GM18517 (cell line): Measurements from ENCODE around the gene NRG2.

ENCODE experiments used
- ATAC-seq: cut with Tn5 transposase; IDR thresholded peaks from one replicate; pipeline ENCODE4 v1.9.1; 2021; ENCODE audit warnings: mild to moderate bottlenecking, moderate library complexity; ENCODE audit not compliant: unreplicated experiment

The NRG2 gene

DNA sequence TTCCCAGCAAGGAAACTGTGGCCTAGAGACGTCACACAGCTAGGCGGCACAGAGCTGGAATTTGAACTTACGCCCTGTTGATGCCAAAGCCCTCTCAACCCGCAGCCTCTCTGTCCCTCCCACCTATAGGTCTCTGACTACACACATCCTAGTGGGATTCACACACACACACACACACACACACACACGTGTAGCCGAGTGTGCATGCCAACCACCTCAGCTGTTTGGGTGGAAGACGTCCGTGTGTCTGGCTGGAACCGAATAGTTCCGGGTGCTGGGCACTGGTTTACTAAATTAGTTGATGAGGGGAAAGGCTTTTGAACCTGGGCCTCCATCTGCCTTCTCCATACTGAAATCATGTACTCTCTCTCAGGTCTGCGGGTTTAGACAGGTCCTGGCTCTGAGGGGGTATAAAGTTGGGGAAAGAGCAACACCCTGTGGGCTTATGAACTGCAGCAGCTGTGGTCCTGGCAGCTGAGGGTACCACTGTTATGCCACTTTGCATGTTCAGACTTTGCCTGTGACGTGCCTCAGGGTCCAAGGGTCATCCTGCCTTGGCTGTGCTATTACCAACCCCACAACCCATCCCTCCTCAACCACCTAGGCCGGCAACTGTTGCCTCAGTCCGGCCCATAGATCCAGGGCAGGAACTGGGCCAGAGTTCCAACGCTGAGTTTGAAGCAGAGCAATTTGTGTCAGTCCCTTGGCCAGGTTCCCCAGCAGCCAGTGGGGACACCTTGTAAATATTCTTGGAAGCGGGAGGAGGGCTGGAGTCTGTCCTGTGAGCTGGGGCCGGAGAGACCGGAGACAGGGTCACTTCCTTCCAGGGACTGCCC, 197.0 kb downstream of the NRG2 start:
- ATAC-seq, result no peak

- no peak for ATAC-seq
Observed at GRCh38 chr5:139844472-139845145, 198.5 kb downstream of the NRG2 start.

DNA sequence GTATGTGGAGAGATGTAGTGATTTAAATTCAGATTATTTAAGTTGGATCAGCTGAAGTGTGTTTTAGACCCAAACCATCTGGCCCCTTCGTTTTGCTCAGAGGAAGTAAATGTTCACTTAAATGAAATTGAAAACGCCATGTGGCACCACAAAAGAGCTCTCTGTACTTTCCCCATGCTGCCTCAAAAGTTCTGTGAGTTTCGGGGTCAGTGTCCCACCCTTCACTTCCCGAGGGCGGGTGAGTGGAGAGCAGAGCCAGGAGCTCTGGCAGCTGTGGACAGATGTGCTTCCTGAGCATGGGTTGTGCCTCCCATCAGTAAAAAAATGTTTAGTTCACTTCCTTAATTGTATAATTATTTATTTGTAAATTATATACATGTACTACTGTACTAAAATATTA, 199.1 kb downstream of the NRG2 start:
- no peak for ATAC-seq

GRCh38 chr5:139842321-139842720, 200.8 kb downstream of the NRG2 start:
- no peak for ATAC-seq

DNA sequence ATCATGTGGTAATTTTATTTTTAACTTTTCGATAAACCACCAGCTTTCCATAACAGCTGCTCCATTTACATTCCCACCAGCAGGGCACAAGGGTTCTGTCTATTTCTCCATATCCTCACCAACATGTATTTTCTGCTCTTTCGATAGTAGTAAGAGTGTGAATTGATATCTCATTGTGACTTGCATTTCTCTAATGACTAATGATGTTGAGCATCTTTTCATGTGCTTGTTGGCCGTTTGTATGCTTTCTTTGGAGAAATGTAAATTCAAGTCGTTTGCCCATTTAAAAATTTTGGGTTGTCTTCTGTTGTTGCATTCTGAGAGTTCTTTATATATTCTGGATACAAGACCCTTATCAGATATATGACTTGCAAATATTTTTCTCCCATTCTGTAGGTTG, 201.6 kb downstream of the NRG2 start:
- no peak for ATAC-seq

GRCh38 chr5:139839918-139840317, 203.2 kb downstream of the NRG2 start:
- no peak for ATAC-seq

- no peak for ATAC-seq
Observed at GRCh38 chr5:139839232-139839815, 203.8 kb downstream of the NRG2 start.

DNA sequence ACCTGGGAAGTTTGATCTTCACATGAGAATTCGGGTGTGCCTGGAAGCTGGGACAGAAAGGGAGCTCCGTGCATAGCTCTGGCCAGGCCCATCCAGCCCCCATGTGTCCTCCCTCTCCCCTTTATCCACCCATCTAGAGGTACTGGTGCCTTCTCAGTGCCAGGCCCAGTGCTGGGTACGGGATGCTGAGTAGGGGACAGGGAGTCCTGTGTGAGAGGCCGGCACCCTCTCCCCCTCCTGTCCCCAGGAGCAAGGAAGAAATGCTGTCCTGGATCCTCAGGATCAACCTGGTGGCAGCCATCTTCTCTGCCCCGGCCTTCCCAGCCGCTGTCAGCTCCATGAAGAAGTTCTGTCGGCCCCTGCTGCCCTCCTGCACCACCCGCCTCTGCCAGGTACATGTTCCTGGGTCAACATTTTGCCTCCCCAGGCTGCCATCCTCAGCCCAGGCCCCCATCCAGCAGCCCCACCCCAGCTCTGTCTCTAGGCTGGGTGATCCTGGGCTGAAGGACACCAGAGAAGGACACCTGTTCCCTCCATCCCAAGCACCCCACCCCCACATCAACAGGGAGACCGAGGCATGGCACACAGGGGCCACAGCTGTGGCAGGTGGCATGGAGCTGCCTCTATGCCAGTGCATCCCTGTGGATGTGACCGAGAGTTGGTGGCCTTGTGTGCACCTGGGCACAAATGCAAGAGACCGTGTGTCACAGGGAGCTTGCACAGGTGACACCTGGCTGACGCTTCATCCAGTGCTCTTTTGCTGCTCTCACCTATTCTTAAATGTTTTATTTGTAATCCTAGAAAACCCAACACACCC, 204.5 kb downstream of the NRG2 start:
- no peak for ATAC-seq

GRCh38 chr5:139837711-139838380, 205.3 kb downstream of the NRG2 start:
- no peak for ATAC-seq

- ATAC-seq, result no peak
Observed at GRCh38 chr5:139836469-139837208, 206.5 kb downstream of the NRG2 start.

DNA sequence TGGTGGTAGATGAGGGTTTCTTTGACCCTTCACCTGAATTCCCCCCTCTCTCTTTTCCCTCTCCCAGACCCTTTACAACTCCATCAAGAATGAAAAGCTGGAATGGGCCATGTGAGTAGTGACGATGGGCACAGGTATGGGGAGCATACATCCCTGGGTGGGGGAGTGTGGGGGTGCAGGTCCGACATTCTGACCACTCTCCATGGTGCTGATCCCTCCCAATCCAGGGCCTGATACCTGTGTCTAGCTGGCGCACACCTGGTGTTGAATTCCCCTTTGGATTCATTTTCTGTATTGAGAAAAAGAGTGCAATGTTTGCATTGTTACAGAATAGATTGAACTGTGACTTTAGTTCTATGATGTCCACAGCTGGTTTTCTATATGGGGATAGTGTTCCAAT, 207.4 kb downstream of the NRG2 start:
- ATAC-seq, result no peak

DNA sequence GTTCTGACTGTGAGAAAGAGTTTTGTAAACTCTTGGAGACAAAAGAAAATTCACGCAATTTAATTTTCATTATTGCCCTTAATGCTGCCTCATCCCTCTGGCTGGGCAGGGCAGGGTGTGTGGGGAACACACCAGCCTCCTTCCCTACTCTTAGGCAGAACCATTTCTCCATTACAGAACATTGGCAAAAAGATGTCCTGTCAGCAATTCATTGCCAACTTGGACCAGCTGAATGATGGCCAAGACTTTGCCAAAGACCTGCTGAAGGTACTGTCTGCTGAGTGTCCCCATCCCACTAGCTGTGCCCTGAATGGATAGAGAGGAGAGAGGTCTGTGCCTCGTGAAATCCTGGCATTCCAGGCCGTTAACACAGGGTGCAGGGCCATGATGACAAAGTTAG, 209.6 kb downstream of the NRG2 start:
- ATAC-seq, result no peak

DNA sequence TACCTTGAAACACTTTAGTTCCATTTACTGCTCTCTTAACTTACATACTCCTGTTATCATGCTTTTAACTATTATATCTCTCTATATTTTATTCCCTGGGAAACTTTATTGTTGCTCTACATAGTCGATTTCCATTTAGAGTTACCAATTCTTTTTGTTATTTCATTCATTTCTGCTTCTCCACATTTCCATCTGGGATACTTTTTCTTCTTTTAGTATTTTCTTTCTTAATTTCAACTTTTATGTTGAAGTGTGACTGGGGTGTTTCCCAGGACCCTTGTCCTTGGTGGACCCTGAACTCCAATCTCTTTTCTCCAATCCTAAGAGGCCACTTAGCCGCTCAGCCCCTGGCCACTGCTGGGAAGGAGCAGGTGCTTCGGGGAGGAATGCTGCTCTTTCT, 211.5 kb downstream of the NRG2 start:
- ATAC-seq, result no peak

DNA sequence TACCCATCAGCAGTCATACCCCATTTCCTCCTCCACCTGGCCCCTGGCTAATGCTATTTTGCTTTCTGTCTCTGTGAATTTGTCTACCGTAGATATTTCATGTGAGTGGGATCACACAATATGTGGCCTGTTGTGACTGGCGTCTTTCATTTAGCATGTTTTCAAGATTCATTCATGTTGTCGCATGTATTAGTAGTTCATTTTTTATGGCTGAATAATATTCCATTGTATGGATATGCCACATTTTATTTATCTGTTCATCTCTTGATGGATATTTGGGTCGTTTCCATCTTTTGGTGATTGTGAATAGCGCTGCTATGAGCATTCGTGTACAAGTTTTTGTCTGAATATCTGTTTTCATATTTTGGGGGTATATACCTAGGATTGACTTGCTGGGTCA, 213.6 kb downstream of the NRG2 start:
- ATAC-seq, result no peak

- ATAC-seq, result no peak
Observed at GRCh38 chr5:139828207-139828895, 214.7 kb downstream of the NRG2 start.

- no peak for ATAC-seq
Observed at GRCh38 chr5:139825690-139826089, 217.4 kb downstream of the NRG2 start.

- ATAC-seq, result no peak
Observed at GRCh38 chr5:139823757-139824355, 219.2 kb downstream of the NRG2 start.

GRCh38 chr5:139822553-139823425, 220.3 kb downstream of the NRG2 start:
- no peak for ATAC-seq
